HG03457 (cell line): ENCODE results near the gene ADGRA1.

Source experiments
- ATAC-seq: cut with Tn5 transposase; IDR thresholded peaks from one replicate; pipeline ENCODE4 v1.9.1; 2021; ENCODE audit warnings: moderate number of reproducible peaks; ENCODE audit not compliant: unreplicated experiment

Gene ADGRA1

GRCh38 chr10:133075346-133076137 lies 12.2 kb upstream of the ADGRA1 start:
- ATAC-seq, result no peak

GRCh38 chr10:133076274-133077038 lies 11.3 kb upstream of the ADGRA1 start:
- no peak for ATAC-seq

- no peak for ATAC-seq
These were observed 7.7 kb upstream of the ADGRA1 start for GRCh38 chr10:133079836-133080682.

- no peak for ATAC-seq
These were observed 7.1 kb upstream of the ADGRA1 start for GRCh38 chr10:133080683-133081040.

- ATAC-seq, result no peak
These were observed 6.1 kb upstream of the ADGRA1 start for GRCh38 chr10:133081636-133082035.

- no peak for ATAC-seq
These were observed 4.9 kb upstream of the ADGRA1 start for GRCh38 chr10:133082685-133083421.

- ATAC-seq, result no peak
These were observed 4.2 kb upstream of the ADGRA1 start for GRCh38 chr10:133083422-133084100.

- ATAC-seq, result no peak
These were observed 3.2 kb upstream of the ADGRA1 start for GRCh38 chr10:133084491-133084890.

GRCh38 chr10:133085251-133086125 lies 2.2 kb upstream of the ADGRA1 start:
- ATAC-seq, result no peak

- no peak for ATAC-seq
These were observed 1.5 kb upstream of the ADGRA1 start for GRCh38 chr10:133086247-133086646.

GRCh38 chr10:133087045-133087678 lies 562 bp upstream of the ADGRA1 start:
- ATAC-seq, result no peak

GRCh38 chr10:133088179-133088955 lies 643 bp downstream of the ADGRA1 start:
- no peak for ATAC-seq

GRCh38 chr10:133088956-133089800 lies 1.5 kb downstream of the ADGRA1 start:
- ATAC-seq, result no peak

- ATAC-seq, result no peak
These were observed 2.4 kb downstream of the ADGRA1 start for GRCh38 chr10:133090101-133090500.

GRCh38 chr10:133090654-133091053 lies 2.9 kb downstream of the ADGRA1 start:
- no peak for ATAC-seq

GRCh38 chr10:133091316-133091715 lies 3.6 kb downstream of the ADGRA1 start:
- ATAC-seq, result no peak

- ATAC-seq, result no peak
These were observed 5.6 kb downstream of the ADGRA1 start for GRCh38 chr10:133093291-133093690.
